ENCODE measurements around the gene IL36RN. TPM values are rescaled to one million over a fixed set of nuclear protein-coding genes. Genes with fewer than 3 reads are reported as not detected.

Gene IL36RN
- polyA plus RNA-seq, 2 of the 4 experiments (the other 2 are of a cell fraction) = not detected

- no peak for TF ChIP-seq CHD4 (IDR thresholded peaks at IDR 0.05; ENCODE audit: borderline replicate concordance)
- no peak for TF ChIP-seq RCOR1 (IDR thresholded peaks at IDR 0.05; ENCODE audit: low read depth, low read length)
- no peak for TF ChIP-seq ZSCAN20 (CRISPR knock-in tag; IDR thresholded peaks at IDR 0.05)
- Histone ChIP-seq H3K4me3 (no peak overlapping the region), H3K9me3 (no peaks in the 10 kb centered on the region), H3K27ac (no peak overlapping the region), H3K4me2 (no peak overlapping the region), H3K4me1 (peaks cover 3% of the 10 kb centered on the region; the same call in 1 of the 3 replicates)
- WGBS (ENCODE audit: missing lambda C conversion rate) = 14% methylated on average over 2 of the region's 2 CpGs
- ATAC-seq (no peak), DNase-seq (ENCODE audit: low read depth in 1 of 2, low spot score in 1 of 2) (no peak), FAIRE-seq (no peak)
- POLR2A ChIA-PET = no interaction called here
- CTCF ChIA-PET = interaction anchor here (0.9 to 12.9 kb wide), 10 partner anchors 40 to 332 kb away, joined by 3 to 150 read pairs (median 6); no protein-coding TSS in a partner anchor
Measured at GRCh38 chr2:113081488-113082210, 22.7 kb downstream of the IL36RN start.

- ATAC-seq = no peak
- no peak overlapping the region for H3K27ac ChIP-seq
- TF ChIP-seq EP300 (IDR thresholded peaks at IDR 0.05) (no peak), JUN (IDR thresholded peaks at IDR 0.05) (no peak), KDM5A (IDR thresholded peaks at IDR 0.05) (no peak), USF2 (IDR thresholded peaks at IDR 0.05) (no peak), CTCF (IDR thresholded peaks at IDR 0.05) (no peak), ZC3H11A (IDR thresholded peaks at IDR 0.05) (no peak), HEYL (CRISPR knock-in tag; IDR thresholded peaks at IDR 0.05) (no peak), POLR2AphosphoS2 (conservative IDR thresholded peaks at IDR 0.05; ENCODE audit: low read length) (no peak)
- CTCF ChIA-PET = interaction anchor here (0.7 to 12.9 kb wide), 8 partner anchors 17 to 117 kb away, joined by 3 to 150 read pairs (median 4); no protein-coding TSS in a partner anchor
- DNase-seq (ENCODE audit: low read depth in 1 of 2, low spot score in 1 of 2) = no peak
- H3K4me2 ChIP-seq = no peak overlapping the region
- H3K9me3 ChIP-seq = peaks cover 5% of the 10 kb centered on the region; the same call in 2 of the 3 replicates
- H3K4me1 ChIP-seq = peaks cover under 1% of the 10 kb centered on the region; the same call in 1 of the 3 replicates
- no peak for FAIRE-seq
- WGBS (ENCODE audit: missing lambda C conversion rate) = 61% methylated on average over 8 of the region's 8 CpGs
- no peak overlapping the region for H3K4me3 ChIP-seq
- POLR2A ChIA-PET = no interaction called here
Measured at GRCh38 chr2:113083296-113083695, 24.3 kb downstream of the IL36RN start.

GRCh38 chr2:113084249-113085000 is 25.4 kb downstream of the IL36RN start:
- whole genome bisulfite sequencing (ENCODE audit: missing lambda C conversion rate) = 11% methylated on average over 5 of the region's 5 CpGs
- H3K4me1 ChIP-seq = no peaks in the 10 kb centered on the region
- DNase-seq (ENCODE audit: low read depth in 1 of 2, low spot score in 1 of 2) = no peak
- H3K4me2 ChIP-seq = no peak overlapping the region
- FAIRE-seq = no peak
- ChIA-PET POLR2A (no interaction called here), CTCF (interaction anchor here (0.6 to 12.9 kb wide), 16 partner anchors 8 to 450 kb away, joined by 3 to 150 read pairs (median 4); no protein-coding TSS in a partner anchor)
- no peak overlapping the region for H3K27ac ChIP-seq
- peaks cover 5% of the 10 kb centered on the region; the same call in 2 of the 3 replicates for H3K9me3 ChIP-seq
- no peak overlapping the region for H3K4me3 ChIP-seq
- TF ChIP-seq USF2 (IDR thresholded peaks at IDR 0.05) (peak; percentile 31; the same call in 1 of the 2 replicates), RAD21 (conservative IDR thresholded peaks at IDR 0.05 in 1 of 2, IDR thresholded peaks at IDR 0.05 in 1 of 2) (peak; percentile 40 to 50; a peak in 4 of 5 replicates), EHF (CRISPR knock-in tag; IDR thresholded peaks at IDR 0.05) (no peak), FOSB (CRISPR knock-in tag; IDR thresholded peaks at IDR 0.05) (no peak), ELK1 (IDR thresholded peaks at IDR 0.05; ENCODE audit: low read depth, low read length) (no peak), CTCF (IDR thresholded peaks at IDR 0.05) (peak; percentile 50), SMC3 (IDR thresholded peaks at IDR 0.05) (peak; percentile 23; the same call in 1 of the 3 replicates), BCL3 (IDR thresholded peaks at IDR 0.05) (no peak), CBX2 (IDR thresholded peaks at IDR 0.05; ENCODE audit: borderline replicate concordance, low read depth) (no peak)
- peak in 1 of 2 experiments; percentile 51; a peak in 1 of 6 replicates for ATAC-seq

Measured in A549 (cell line).